Ramos (cell line): ENCODE data around the gene HMMR.
"Not testable (repeated sequence)": the region's sequence is repeated elsewhere in the genome, so short reads cannot be mapped to it uniquely, and the experiment has no call there.

Source experiments
- in situ Hi-C: fragments of 300-500 bp; cut with MboI; formaldehyde crosslinking; loops from one replicate; pipeline ENCODE4 v1.14.3; 2022; ENCODE audit warnings: low sequenced_read_pairs; ENCODE audit not compliant: unreplicated experiment

The HMMR gene

DNA sequence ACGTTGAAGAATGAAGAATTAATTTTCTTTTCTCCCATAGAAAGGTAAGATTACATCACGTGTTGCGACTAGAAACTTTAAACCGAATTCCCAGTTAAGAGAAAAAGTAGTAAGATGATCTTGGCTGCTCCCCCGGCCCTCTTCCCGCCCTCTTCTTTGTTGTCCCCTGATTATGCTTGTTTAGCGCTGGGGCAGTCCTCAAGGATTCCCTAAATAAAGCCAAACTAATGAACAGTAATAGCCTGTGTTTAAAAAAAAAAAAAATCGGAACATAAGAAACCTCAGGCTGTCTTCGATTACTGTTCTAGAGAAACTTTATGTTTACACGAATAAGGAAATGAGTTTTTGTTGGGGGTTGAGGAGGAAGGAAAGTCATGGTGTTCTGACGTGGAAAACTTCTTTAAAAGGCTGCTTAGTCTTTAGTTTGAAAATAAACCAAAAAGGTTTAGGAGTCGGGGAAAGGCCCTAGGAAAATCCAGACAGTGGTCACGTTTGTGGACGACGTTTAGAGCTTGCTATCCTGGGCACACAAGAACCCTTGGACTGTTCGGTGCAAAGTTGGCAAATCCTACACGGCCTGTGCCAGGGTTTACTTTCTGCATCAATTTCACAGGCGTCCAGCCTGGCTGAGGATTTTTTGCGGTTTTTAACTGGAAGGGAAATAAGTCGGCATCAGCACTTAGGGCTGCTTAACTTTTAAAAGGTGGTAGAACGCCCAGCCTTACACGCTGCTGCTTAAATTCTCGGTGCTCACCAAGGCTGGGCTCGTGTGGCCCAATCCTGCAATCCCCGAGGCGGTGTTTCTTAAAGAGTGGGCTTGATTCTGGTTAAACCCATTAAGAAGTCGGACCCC lies 43.9 kb downstream of the HMMR start:
- in situ Hi-C loops: no loop called here

DNA sequence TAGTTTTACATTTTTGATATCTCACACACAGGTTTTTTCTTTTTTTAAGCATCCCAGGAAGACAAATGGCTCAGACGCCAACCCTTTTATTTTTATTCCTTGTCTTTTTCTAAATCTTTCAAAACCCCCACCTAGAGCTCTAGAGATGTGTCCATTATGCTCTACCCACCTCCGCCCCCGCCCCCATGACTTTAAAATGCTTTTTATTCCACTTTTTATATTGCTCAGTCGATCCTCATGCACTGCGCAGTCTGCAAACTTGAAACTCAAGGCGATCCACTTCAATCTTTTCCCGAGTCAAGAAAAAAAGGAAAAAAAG lies 44.6 kb downstream of the HMMR start:
- in situ Hi-C loops: no loop called here

DNA sequence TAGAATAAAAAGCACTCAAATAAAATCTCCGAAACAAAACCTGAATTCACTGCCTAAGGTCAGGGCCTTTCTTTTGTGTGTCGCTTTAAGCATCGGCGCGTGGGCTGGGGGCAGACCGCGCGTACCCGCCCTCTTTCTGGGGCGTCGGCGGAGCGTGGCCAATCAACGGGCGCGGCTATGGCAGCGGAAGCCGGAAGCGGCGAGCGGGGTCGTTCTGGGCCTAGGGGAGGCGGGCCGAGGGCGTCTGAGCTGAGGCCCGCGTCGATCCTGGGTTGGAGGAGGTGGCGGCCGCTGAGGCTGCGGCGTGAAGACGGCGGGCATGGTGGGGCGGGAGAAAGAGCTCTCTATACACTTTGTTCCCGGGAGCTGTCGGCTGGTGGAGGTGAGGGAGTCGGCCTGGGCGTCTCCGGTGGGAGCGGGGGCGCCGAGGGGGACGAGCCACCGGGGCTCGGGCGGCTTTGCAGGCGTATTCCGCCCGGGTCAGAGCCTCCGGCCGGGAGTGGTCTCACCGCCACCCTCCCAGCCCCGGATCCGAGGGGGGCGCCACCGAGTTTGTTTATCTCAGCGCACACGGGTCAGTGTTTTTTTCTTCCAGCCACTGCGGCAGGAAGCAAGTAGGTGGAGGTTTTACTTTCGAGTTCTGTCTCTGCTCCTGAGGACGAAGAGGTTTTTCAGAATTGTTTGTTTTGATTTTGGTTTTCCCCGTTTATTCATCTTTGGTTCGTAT lies 45.1 kb downstream of the HMMR start, which contains the start of gene MAT2B:
MAT2B (plus strand) TSS at position 252 of the 727 bp plus-strand sequence; CDS start at position 320, 68 bp downstream.
- in situ Hi-C loops: no loop called here

DNA sequence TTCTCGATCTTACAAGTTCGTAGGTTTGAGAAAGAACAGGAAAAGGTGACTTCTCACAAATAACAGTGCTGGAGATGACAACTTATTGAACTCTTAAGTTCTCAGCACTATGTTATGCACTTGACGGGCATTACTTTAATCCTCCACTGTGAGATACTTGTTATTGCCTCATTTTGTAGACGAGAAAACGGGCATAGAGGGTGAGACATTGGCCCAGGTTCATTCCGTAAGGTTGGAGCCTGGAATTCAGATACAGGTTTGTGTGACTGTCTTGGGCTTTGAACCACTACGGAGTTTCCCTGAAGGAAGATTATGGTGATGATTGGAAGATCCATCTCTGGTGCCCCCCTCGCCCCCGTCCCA lies 45.6 kb downstream of the HMMR start:
- in situ Hi-C loops: no loop called here

DNA sequence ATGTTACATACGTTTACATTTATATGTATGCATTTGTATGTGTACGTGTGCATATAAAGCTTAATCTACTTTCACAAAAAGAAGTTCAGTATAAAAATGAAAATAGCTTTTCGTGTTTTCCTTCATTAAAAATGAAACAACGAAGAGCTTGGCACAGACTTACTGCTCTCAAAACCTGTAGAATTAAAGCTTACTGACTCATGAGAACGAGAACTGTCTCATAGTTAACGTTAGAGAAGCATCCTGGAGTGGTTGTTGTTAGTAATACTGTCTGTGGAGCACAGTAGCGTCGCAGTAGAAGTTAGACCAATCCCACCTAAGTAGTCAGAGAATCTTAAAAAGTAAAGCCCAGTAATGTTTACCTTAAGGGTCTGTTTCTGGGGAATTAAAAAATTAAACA lies 46.3 kb downstream of the HMMR start:
- in situ Hi-C loops: no loop called here

DNA sequence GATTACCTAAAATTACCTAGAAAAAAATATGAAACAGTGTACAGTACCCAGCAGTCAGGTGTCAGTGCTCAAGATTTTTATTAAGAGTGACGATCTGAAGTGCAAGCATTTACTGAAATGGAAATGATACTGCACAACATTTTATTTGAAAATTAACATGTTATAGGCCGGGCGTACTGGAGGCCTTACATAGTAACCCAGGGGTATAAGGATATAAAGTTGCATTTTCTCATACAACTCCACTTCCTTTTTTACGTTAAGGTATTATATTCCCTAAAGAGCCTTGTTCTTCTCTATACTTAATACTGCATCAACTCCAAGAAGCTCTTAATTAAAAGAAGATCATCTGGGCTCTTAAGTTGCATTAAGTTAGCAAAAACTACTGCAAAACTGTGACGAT lies 48.3 kb downstream of the HMMR start:
- in situ Hi-C loops: no loop called here

DNA sequence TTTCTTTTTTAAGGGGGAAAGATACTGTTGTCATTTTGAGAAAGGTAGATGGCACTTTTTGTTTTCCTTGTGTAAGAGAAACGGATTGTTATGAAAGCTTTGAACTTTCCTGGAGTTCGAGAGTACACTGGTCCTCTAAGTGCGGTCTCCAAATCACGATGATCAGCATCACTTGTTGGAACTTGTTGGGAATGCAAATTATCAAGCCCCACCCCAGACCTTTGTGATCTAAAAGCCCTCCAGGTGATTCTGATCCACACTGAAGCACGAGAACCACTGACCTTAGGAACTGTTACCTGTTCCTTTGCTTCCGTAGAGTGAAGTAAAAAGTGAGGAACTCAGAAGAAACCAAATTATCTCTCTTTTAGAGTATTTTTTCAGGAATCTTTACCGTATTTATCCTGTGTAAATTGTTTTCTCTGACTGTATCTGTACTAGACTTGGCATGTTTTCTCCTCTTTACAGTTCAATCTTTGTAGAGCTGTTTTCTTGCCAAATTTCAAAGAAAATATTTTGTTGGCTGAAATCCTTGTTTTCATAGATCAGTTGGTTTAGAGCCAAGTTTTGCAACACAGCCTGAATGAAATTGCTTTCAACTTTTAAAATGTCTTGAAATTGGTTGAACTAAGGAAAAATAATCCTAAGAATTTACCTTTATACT lies 49.0 kb downstream of the HMMR start:
- in situ Hi-C loops: no loop called here

DNA sequence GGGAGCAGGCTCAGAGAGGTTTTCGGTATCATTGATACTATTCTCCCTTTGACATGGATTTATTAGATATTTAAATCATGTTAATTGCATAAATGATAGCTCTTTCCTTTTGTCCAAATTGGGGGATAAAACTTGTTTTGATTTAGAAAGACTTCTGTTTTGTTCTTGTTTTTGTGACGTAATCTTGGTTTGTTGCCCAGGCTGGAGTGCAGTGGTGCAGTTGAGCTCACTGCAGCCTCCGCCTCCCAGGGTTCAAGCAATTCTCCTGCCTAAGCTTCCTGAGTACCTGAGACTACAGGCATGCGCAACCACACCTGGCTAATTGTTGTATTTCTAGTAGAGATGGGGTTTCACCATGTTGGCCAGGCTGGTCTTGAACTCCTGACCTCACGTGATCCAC lies 52.1 kb downstream of the HMMR start:
- in situ Hi-C loops: no loop called here

DNA sequence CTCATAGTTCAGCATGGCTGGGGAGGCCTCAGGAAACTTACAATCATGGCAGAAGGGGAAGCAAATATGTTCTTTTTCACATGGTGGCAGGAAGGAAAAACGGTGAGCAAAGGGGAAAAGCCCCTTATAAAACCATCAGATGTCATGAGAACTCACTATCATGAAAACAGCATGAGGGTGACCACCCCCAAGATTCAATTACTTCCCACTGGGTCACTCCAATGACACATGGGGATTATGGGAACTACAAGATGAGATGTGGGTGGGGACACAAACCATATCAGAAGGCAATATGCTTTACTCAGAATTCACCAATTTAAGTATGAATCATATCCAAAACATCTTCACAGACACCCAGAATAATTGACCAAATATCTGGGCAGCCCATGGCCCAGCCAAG lies 64.7 kb downstream of the HMMR start:
- in situ Hi-C loops: no loop called here

DNA sequence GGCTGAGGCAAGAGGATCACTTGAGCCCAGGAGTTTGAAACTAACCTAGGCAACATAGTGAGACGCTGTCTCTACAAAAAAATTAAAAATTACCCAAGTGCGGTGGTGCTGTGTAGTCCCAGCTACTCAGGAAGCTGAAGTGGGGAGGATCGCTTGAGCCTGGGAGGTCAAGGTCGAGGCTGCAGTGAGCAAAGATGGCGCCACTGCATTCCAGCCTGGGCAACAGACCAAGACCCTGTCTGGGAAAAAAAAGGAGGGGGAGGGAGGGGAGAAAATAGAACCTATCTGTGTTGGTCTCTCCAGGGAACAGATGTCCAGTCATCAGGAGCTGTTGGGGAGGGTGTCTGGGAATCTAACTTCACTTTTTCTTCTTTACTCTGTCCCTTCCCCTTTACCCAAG lies 69.3 kb downstream of the HMMR start:
- in situ Hi-C loops: no loop called here

DNA sequence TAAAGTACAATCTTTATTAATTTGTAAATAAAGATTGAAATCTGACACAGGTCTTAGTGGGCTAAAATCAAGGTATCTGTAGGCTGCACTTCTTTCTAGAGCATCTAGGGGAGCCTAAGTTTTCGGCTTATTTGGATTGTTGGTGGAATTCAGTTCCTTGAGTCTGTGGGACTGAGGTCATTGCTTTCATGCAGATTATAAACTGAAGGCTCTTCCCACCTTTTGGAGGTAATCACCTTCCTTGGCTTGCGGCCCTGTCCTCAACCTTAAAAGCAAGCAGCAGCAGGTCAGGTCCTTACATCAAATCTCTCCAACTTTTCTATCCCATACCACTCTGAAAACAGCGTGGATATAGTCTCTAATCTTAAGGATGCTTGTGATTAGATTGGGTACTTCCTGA lies 70.8 kb downstream of the HMMR start:
- in situ Hi-C loops: no loop called here

DNA sequence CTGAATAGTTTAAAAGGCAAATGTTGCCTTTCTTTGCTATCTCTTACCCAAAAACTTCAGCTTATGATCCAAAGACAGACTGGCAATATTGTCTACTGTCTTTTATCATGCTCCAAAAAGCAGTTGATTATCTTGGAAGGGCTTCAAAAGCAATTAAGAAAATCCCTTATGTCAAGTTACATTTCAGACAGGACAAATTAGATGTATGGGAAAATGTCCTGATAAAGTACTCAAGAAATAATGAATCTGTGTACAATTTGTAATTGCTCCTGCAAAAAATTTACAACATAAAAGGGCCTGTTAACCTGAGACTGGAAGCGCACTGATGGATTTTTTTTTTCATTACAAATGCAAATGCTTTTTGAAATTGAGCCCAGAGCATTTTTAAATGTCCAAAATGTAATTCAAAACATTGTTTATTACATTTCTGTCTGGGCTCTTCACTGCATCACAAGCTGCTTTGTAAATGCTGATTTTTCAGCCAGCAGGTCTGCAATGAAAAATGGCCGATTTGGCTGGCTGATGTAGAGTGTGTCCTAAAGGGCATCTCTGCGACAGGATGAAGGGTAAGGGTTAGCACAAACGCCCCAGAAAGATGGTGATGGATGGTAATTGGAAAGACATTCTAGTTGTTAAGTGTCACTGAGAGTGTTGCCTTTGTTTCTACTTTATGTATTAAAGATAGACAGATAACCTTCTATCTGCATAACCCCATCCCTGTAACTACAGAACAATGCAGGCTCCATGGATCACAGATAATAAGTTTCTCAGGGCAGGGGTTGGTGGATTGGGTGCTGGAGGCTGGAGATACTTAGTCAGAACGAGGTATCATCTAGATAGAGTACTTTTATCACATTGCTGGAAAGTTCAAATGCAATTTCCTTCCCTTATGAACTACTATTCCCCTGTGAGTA lies 72.0 kb downstream of the HMMR start:
- in situ Hi-C loops: no loop called here

DNA sequence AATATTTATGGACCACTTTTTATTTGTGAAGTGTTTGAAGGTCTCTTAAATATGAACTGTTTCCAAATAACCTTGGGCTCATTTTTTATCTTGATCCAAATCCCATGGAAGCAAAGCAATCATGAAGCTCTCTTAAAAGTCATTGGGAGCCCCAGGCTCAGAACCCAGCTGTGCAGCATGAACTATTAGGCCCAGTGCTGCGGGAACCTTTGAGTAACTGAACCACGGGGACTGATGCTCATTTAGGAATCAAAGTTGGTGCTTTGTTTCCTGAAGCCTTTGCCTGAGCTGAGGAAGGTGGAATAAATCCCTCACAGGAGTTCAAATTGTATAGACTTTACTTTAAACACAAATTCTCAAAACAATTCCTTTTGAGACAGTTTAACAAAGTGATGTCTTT lies 72.8 kb downstream of the HMMR start:
- in situ Hi-C loops: no loop called here

DNA sequence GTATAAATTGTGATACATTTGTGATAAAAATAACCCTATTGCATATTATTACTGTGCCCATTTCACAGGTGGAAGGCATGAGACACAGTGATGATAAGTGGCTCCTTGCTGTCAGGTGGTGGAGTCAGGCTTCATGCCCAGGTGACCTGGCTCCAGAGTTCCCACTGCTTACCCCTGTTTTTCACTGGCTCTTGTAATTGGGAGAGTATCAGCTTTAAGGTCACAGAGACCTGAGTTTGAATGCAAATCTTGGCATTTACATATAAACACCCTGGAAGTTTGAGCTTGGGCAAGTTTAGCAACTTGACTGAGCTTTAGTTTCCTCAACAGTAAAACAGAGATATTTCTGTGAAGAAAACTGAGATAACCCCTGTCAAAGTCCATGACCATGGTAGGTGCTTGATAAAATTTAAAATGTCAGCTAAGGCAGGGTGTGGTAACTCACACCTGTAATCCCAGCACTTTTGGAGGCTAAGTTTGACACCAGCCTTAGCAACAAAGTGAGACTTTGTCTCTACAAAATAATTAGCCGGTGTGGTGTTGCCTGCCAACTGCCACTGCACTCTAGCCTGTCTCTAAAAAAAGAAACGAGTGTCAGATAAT lies 74.2 kb downstream of the HMMR start:
- in situ Hi-C loops: no loop called here

DNA sequence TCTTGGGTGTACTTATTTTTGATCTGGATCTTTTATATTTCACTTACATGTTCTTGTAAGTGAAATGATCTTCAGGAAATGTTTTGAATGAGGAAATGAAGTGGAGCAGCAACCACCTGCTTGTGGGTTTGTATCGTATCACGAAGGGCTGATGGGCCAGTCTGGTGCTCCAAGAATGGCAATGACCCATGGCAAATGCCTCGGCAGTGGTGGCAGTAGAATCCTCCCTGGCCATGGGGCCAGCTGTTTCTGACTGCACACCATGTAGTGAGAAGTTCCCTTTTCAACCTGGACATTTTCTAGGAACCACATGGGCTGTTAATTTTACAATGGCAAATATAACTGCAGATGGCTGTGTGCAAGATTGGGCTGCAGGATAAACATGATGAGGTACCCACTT lies 74.9 kb downstream of the HMMR start:
- in situ Hi-C loops: no loop called here

DNA sequence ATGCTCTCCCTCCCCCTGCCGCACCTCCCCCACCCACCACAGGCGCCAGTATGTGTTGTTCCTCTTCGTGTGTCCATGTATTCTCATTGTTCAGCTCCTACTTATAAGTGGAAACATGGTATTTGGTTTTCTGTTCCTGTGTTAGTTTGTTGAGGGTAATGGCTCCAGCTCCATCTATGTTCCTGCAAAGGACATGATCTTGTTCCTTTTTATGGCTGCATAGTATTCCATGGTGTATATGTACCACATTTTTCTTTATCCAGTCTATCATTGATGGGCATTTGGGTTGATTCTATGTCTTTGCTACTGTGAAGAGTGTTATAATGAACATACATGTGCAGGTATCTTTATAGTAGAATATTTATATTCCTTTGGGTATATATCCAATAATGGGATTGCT lies 76.0 kb downstream of the HMMR start:
- in situ Hi-C loops: not testable (repeated sequence)

DNA sequence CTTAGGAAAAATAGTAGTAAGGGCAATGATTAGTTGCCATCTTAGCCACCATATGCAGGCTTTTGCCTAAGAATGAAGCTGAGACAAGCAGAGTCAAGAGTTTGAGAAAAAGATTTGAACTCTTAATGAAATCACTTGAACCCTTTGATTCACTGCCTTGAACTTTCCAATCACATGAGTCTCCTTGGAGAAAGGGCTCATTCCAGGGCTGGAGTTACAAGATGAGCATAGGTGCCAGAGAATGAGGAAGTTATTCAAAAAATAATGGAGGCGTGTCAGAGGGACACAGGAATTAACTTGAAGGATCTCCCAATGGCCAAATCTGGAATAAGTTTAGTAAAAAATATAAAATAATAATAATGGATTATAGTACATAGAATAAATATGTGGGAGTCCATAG lies 80.3 kb downstream of the HMMR start:
- in situ Hi-C loops: no loop called here
